Endodermal cell (in vitro differentiated cells): ENCODE data around the gene TRIB2. TPM values are rescaled to one million over a fixed set of nuclear protein-coding genes. Genes with fewer than 3 reads are reported as not detected.

Experiments
- DNase-seq: peaks from one replicate; pipeline ENCODE4 v3.0.0-alpha.2; 2017
- H3K27ac ChIP-seq: 2 replicates; pipeline ENCODE4 v1.5.1; 2013; ENCODE audit warnings: mild to moderate bottlenecking, low read depth, low read length, moderate library complexity
- H3K27me3 ChIP-seq: 2 replicates; pipeline ENCODE4 v1.6.1; 2013; ENCODE audit warnings: mild to moderate bottlenecking, low read length, moderate library complexity; ENCODE audit not compliant: insufficient read depth, control insufficient read depth, poor library complexity, severe bottlenecking
- H3K36me3 ChIP-seq: 2 replicates; pipeline ENCODE4 v1.7.0; 2013; ENCODE audit warnings: mild to moderate bottlenecking, low read length, moderate library complexity; ENCODE audit not compliant: control insufficient read depth, insufficient read depth
- H3K4me1 ChIP-seq: one replicate; pipeline ENCODE4 v1.7.0; 2013; ENCODE audit warnings: low read length; ENCODE audit not compliant: control insufficient read depth, insufficient read depth
- H3K4me3 ChIP-seq: 2 replicates; pipeline ENCODE4 v1.5.1; 2013; ENCODE audit warnings: mild to moderate bottlenecking, low read length, moderate library complexity
- H3K9ac ChIP-seq: 2 replicates; pipeline ENCODE4 v1.6.1; 2013; ENCODE audit warnings: mild to moderate bottlenecking, low read length, moderate library complexity; ENCODE audit not compliant: poor library complexity, severe bottlenecking; ENCODE audit errors: extremely low read depth
- H3K9me3 ChIP-seq: 2 replicates; pipeline ENCODE4 v1.6.1; 2013; ENCODE audit warnings: mild to moderate bottlenecking, low read length, moderate library complexity; ENCODE audit not compliant: control insufficient read depth
- H3K27ac Mint-ChIP-seq: 2 replicates; pipeline ENCODE4 v1.8.0; 2020; ENCODE audit warnings: mixed read lengths
- H3K27me3 Mint-ChIP-seq: 2 replicates; pipeline ENCODE4 v1.8.0; 2021; ENCODE audit warnings: mild to moderate bottlenecking, mixed read lengths; ENCODE audit not compliant: insufficient read depth
- H3K36me3 Mint-ChIP-seq: 2 replicates; pipeline ENCODE4 v1.8.0; 2020; ENCODE audit warnings: low read depth, mixed read lengths
- H3K4me1 Mint-ChIP-seq: 2 replicates; pipeline ENCODE4 v1.8.0; 2020; ENCODE audit warnings: mixed read lengths
- H3K4me3 Mint-ChIP-seq: 2 replicates; pipeline ENCODE4 v1.8.0; 2020; ENCODE audit warnings: mild to moderate bottlenecking, moderate library complexity, mixed read lengths
- H3K9me3 Mint-ChIP-seq: 2 replicates; pipeline ENCODE4 v1.8.0; 2020; ENCODE audit warnings: mild to moderate bottlenecking, mixed read lengths
- CTCF ChIP-seq: fragments of 200-600 bp; sonication (generic); conservative IDR thresholded peaks from 2 replicates; pipeline ENCODE4 v1.5.0; 2021; ENCODE audit warnings: antibody characterized with exemption, mild to moderate bottlenecking
- WGBS, 2 experiments: methylation state at CpG; one replicate each; pipeline versions ENCODE4 v1.1.5 to v1.1.7; 2013; ENCODE audit warnings: missing lambda C conversion rate in 2 of 2, mixed read lengths in 1 of 2; ENCODE audit not compliant: insufficient coverage in 1 of 2, insufficient read length in 1 of 2; 5-methylcytosine and 5-hydroxymethylcytosine counted together
- total RNA-seq, 2 donors: library from RNA; stranded (reverse); fragmentation: NEBNext Ultra II Directional in 1 of 2; extraction: Animal tissue kit (Norgen Biotek cat#: 25700) in 1 of 2; gene quantifications; 2 replicates in 1 of 2; 3 replicates in 1 of 2; pipeline ENCODE4 v1.2.1, GENCODE V29; 2021

TRIB2 gene
- total RNA-seq, 2 donors from 2014 or later = 23.8 to 29.8 TPM

- no peaks in the 10 kb centered on the region for H3K9me3 ChIP-seq
- Mint-ChIP-seq H3K4me3 (no peak overlapping the region), H3K27me3 (peaks cover 15% of the 10 kb centered on the region), H3K36me3 (peaks cover 24% of the 10 kb centered on the region), H3K4me1 (peaks cover 30% of the 10 kb centered on the region), H3K27ac (no peak overlapping the region), H3K9me3 (no peaks in the 10 kb centered on the region)
- TF ChIP-seq CTCF = no peak
- 81% methylated on average over 2 of the region's 2 CpGs; no CpG with 5 or more reads in 1 of the 2 experiments for WGBS, 2 experiments
- H3K4me1 ChIP-seq = peaks cover 5% of the 10 kb centered on the region
- no peak for DNase-seq
- H3K27ac ChIP-seq = no peak overlapping the region
- no peak overlapping the region for H3K9ac ChIP-seq
- peaks cover 4% of the 10 kb centered on the region for H3K36me3 ChIP-seq
- H3K4me3 ChIP-seq = peak overlapping the region; percentile 86
- peaks cover 21% of the 10 kb centered on the region for H3K27me3 ChIP-seq
Observed at GRCh38 chr2:12720754-12721378, 4.1 kb downstream of the TRIB2 start.

GRCh38 chr2:12721566-12722446 lies 5.1 kb downstream of the TRIB2 start:
- H3K4me3 Mint-ChIP-seq = no peak overlapping the region
- Histone ChIP-seq H3K4me1 (peaks cover 5% of the 10 kb centered on the region), H3K27ac (no peak overlapping the region), H3K4me3 (no peak overlapping the region), H3K36me3 (peaks cover 4% of the 10 kb centered on the region), H3K9ac (no peak overlapping the region), H3K27me3 (peaks cover 21% of the 10 kb centered on the region), H3K9me3 (no peaks in the 10 kb centered on the region)
- TF ChIP-seq CTCF = no peak
- WGBS, 2 experiments = 92 to 93% methylated on average over 7 to 14 of the region's 14 CpGs
- DNase-seq = no peak
- no peak overlapping the region for H3K27ac Mint-ChIP-seq
- H3K36me3 Mint-ChIP-seq = peaks cover 31% of the 10 kb centered on the region
- H3K27me3 Mint-ChIP-seq = peaks cover 15% of the 10 kb centered on the region
- H3K9me3 Mint-ChIP-seq = no peaks in the 10 kb centered on the region
- peaks cover 28% of the 10 kb centered on the region for H3K4me1 Mint-ChIP-seq

GRCh38 chr2:12722447-12723316 lies 5.9 kb downstream of the TRIB2 start:
- Mint-ChIP-seq H3K9me3 (no peaks in the 10 kb centered on the region), H3K4me1 (peaks cover 28% of the 10 kb centered on the region), H3K4me3 (no peak overlapping the region), H3K27me3 (peaks cover 15% of the 10 kb centered on the region), H3K27ac (no peak overlapping the region), H3K36me3 (peaks cover 33% of the 10 kb centered on the region)
- H3K9ac ChIP-seq = no peak overlapping the region
- H3K4me3 ChIP-seq = no peak overlapping the region
- peaks cover 5% of the 10 kb centered on the region for H3K4me1 ChIP-seq
- H3K27ac ChIP-seq = no peak overlapping the region
- WGBS, 2 experiments = 93 to 95% methylated on average over 5 to 6 of the region's 7 CpGs
- peak; percentile 57 for TF ChIP-seq CTCF
- H3K27me3 ChIP-seq = peaks cover 21% of the 10 kb centered on the region
- DNase-seq = no peak
- H3K9me3 ChIP-seq = no peaks in the 10 kb centered on the region
- H3K36me3 ChIP-seq = peaks cover 4% of the 10 kb centered on the region
